Daoy (cell line): Measurements from ENCODE around the gene RPS6KA2. TPM values are rescaled to one million over a fixed set of nuclear protein-coding genes. Genes with fewer than 3 reads are reported as not detected.
A peak's percentile ranks its signal among the peaks of the same experiment; 100 is the strongest.

ENCODE experiments used
- DNase-seq: peaks from one replicate; pipeline ENCODE4 v3.0.0-alpha.2; 2015; ENCODE audit warnings: low read depth
- total RNA-seq: library from RNA; depleted of rRNA; stranded (reverse); fragments of >200 nt; shearing (Covaris generic); gene quantifications from 2 replicates; pipeline ENCODE4 v1.2.3, GENCODE V29; 2014

Gene RPS6KA2
- total RNA-seq, 1 experiment from 2014 or later = 5.5 TPM

DNA sequence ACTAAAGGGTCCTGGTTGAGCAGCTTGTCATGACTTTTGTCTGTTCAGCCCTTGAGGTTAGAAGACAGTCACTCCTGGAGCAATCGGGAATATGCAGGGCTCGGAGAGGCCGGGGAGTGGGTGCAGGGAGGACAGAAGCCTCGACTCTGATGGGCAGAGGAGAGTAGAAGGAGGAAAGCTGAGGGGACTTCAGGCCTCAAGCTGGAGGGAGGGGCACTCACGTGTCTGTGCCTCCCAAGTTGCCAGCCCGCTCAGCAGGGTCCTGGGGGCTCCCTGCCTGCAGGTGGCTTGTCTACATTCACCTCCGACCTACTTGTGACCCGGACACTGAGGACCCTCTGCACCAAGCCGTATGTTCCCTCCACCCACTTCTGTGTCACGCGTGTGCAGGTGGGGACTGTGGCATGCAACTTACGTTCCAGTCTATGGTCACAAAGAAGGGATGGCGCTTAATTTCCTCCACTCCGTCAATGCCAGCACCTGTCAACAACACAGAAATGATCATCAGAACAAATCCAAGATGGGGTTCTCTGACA is 157.6 kb downstream of the RPS6KA2 start:
- no peak for DNase-seq

DNA sequence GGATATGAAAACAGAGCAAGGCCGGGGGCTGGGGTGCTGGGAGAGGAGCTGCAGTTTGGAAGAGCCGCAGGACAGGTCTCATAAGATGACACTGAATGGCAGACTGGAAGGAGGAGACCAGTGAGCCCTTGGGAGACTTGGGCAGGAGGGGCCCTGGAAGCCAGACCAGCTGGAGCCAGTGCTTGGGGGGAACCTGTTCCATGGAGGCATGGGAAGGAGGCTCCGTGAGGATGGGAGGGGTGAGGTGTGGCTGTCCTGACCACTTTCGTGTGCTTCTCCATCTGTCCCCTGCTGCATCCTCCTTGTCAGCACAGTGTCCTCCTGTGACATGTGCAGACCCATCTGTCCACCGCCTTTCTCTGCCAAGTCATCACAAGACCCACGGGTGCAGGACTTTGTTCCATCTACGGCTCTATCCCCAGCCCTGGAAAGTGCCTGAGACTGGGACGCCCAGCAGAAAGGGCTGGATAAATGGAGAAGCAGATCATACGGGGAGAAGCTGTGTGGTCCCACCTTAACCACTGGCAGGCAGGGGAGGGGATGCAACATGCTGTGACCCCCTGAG is 159.5 kb downstream of the RPS6KA2 start:
- no peak for DNase-seq

DNA sequence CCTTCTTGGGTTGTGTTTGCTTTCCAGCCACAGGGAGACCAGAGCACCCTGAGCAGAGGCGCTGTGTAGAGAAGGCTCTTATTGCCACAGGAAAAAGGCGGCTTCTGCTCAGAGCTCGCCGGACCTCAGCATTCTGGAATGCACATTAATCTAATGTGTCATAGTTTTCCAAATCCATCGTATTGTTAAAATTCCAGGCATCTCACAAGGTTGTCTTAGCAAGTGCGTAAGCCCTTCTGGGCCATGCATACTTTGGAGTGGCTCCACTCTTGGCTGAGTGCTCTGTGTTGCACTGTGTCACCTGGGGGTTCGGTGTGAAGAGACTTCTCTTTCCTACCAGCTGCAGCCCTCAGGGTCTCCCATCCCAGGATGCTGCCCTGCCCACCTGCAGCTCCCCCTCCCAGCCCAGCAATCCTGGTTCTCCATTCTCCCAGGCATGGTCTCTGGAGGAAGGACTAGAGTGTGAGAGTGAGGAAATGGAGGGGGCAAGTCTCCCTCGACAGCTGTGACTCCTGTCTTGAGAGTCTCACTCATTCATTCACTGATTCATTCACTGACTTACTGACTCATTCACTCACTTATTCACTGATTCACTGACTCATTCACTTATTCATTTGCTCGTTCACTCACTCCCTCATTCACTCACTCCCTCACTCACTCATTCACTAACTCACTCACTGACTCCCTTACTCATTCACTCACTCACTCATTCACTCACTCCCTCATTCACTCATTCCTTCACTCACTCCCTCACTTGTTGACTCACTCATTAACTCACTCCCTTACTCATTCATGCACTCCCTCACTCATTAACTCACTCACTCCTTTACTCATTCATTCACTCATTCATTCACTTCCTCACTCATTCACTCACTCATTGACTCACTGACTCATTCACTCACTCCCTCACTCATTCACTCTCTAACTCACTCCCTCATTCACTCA is 160.6 kb downstream of the RPS6KA2 start:
- peak; percentile 14 for DNase-seq

DNA sequence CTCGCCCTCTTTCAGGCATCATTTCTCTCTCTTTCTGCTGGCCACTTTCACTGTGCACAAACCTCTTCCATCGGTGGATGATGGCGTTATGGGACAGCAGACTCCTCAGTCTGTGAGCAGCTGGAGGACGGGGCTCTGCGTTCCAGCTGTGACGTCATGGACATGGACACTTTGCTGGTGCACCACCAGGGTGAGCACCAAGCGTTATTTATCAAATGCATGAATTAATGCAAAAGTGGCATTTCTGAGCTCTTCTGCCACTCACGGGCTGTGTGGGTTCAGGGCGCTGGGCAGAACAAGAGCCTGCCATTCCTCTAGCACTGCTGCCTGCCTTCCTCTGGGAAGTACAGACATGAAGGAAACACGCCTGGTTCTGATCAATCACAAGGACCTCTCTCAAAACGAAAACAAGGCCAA is 161.4 kb downstream of the RPS6KA2 start:
- no peak for DNase-seq

DNA sequence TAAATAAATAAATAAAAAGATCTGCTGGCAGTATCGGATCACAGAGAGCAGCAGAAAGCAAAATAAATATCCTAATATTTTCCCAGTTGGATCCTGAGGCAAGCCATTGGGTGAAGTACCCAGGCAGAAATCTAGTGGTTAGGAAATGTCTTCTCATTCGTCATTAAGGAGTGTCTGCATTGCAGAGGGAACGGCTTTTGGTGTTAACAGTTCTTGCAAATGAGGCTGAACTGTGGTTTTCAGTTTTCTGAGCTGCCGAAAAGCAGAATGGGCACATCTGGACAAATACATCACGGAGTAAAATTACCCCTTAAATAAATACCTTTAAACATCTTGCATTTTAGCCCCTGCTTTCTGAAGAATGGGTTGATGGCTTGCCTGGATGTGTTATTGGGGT is 162.1 kb downstream of the RPS6KA2 start:
- no peak for DNase-seq

DNA sequence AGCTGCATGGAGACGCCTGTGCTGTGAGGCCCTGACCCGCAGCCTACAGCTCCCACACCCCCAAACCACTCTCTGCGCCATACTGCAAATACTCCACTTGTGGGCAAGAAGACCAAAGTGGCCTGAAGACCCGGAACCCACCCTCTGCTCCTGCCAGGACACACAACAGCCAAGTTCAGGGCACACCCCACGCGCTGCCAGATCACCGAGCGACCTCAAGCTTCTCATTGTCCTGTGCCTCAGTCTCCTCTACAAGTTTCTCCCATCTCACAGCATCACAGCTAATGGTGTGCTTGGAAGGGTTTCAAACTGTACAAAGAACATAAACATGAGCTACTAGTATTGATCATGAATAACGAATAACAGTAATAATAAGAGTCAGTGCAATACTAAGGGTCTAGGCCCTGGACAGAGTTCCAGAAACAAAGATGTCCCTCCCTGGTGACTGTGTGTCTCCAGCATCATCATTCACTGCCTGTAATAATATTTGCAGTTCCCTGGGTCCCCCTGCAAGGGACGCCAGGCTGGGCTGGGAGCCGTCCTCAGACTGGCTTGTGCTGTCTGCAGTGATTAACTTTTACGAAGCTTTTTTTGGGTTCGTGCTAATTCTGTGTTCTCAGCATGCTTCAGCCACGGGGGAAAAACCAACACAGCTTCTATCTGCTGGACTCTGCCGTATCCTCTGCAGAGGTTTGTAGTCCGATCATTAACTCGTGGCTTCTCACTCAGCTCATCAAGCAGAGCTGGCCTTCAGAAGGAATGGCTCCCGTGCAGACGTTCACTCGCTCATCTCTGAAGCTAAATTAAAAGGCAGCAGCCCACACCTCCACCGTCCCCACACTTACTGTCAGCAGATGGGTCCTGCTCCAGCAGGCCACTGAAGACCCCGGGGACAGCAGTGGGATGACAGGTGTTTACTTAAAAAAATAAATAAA is 162.7 kb downstream of the RPS6KA2 start:
- no peak for DNase-seq

DNA sequence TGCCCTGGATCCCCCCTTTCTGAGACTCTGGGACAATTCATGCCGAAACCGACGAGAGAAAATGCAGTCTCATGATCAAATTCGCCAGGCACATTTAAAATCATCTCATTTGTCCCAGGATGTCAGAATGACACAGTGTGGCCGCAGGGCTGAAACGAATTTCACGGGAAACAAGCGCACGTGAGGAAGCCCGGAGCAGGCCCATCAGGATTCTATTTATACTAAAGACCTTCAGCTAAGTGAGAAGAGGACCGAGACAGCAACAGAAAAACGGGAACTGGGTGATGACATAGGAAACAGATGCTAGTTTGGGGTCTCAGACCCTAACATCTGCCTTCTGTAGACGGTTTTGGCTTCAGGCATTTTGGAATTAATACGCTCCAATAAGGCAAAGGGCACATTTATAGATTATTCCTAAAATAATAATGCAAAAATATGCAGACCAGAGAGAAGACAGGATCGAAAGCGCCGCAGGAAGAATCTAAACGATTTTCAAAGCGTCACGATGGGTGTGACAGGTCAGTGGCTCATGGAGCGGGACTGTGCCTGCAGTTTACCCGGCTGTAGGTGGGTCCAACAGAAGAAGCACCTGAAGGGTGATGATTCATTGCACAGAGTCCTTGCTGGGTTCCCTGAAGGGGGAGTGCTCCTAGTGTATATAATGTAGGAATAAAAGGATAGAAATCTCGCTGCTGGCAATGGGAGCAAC is 163.5 kb downstream of the RPS6KA2 start:
- no peak for DNase-seq

DNA sequence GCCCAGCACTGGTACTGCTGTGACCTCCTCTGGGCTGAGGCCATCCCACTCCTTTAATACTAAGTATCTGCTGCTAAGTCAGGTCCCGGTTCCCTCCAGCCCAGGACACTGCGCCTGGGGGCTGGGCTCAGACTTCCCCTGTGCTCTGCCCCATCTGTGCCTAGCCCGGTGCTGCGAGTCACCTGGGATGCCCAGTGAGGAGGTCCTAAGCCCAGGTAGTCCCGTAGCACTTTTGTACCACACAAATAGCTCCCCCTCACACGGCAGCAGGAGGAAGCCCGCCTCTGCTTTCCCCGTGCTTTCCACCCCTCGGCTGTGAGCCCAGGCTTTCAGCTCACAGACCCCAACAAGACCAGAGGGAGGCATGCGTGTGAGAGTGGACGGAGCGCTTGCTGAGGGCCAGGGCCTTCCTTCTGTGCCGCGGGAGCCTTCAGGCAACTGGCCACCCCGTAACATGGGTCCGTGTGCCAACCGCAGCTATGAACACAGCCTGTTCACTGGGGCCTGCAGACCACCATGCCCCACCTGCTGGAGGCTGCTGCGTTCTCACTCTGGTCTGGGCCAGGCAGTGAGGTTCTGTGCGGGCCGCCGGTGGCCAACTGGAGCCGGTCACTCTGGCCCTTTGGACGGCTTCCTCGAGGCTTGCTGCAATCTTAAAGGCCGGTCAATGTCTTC is 164.5 kb downstream of the RPS6KA2 start:
- no peak for DNase-seq

DNA sequence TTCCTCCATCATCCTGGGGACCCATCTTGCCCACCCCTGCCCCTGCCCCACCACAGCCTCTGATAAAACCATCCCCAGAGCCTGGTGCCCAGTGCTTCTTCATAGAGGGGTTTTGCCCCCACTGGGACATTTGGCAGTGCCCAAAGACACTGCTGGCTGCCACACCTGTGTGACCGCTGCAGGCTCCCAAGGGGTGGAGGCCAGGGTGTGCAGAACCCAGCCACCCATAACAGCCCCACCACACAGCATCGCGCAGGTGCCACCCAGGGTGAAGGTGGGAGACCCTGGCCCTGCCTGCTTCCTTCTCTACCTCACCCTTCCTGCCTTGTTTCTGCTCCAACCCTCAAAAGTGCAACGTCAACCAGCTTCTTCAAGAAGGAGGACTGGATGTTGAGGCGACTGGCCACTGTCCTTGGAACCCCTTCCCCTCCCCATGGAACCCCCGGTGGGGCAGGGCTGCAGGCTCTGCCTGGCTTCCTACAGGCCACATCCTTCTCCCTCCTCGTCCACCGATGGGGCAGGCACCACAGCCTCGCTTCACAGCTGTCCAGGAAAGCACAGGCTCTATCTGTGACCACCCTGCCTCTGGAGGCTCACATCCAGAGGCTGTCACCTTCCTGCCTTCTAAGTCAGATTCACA is 165.1 kb downstream of the RPS6KA2 start:
- no peak for DNase-seq

DNA sequence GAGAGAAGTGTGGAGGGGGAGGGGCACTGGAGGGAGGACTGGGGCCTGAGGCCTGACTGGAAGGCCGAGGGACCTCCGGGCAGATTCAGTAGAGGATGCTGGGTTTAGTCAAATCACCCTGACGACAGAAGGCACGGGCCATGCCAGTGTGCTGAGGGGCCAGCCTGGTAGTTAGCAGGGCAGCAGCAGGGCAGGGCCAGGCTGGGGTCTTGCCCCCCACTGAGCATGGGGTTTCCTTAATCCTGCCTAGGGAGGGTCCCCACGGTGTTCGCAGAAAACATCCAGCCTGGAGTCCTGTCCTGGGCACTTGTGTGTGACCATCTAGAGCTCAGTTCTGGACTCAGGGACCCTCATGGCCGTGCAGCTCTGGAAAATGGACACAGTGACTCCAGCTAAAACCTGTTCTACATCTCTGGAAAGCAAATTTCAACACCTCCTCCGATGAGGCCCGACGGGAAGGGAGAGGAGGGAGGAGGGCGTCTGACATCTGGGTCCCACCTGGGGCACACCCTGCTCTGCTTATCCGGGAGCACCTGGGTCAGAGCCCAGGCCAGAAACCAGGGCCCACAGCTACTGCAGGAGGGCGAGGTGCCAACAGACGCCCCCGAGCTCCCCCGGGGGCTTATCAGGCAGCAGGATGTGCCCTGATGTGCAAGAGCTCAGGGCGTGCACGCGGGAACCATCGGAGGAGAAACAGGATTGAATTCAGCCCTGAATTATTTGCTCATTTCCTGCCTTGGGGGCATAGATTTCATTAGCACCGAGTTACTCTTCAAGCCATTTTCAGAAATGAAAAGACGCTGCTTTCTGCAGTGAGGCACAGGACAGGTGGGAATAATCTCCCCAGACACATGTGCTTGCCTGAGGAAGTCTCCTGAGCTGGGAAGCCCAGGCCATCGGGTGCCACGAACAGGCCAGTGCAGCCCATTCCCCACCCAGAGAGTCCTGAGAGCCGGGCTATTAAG is 166.3 kb downstream of the RPS6KA2 start:
- DNase-seq = peak; percentile 20

DNA sequence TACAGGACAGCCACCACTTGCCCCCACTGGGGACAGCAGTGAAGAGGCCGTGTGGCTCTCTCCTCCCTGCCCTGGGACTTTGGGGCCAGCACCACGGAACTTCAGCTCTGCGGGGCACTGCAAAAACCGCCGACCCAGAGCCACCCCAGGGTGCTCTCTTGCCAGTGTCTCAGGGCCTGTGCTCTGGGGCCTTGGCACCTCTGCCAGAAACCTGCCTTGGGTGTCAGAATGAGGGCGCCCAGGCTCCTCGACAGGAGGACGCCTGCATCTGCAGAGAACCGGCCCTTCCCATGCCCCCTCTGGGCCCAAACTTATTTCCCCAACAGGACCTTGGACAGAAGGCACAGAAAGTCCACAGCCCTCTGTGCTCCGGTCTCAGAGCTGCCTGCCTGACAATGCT is 167.1 kb downstream of the RPS6KA2 start:
- DNase-seq = no peak

DNA sequence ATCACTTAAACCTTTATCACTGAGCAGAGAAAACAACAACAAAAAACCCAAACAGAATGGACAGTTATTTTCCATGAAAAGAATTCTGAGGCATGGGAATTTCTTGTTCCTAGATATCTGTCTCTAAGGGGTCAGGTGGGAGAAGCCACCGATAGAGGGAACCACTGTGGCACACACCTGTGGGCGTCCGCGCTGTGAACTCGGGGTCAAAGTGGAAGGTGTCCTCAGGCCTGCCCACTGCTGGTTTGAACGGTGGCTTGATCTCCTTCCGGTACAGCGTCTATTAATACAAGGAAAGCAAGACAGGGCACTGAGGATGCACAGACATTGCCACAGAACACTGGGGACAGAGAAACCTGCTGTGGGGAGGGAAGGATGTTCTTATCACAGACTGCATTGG is 167.8 kb downstream of the RPS6KA2 start:
- DNase-seq = no peak

DNA sequence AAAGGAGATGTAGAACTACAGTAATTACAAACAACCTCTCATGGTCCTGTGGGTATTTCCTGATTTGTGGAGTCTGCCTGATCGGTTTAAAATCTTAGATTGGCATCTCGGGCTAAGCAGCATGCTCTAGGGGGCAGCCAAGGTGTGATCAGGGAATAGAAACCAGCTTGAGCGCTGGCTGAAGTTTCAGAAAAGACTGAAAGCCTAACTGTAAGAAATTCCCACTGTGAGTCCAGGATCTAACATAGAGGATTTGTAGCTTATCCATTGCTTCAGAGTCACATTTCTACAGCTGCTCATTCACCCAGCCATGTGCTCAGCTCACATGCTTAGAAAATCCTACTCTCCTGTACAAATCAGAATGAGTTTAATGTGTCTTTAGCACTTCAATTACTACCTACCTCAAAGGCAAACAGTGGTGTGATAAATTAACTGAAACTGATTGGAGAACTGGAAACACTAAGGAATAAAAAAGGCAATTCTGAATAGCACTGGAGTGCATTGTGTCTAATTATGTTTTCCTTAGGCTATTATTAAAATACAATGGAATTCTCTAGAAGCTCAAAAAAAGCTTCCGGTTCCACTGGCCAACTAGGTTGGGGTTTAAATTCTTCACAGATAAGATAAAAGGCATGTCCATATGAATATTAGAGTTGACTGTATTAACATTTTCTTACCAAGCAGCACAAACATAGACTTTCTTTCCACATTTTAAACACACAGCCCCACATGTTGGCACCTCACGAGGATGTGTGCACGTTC is 170.5 kb downstream of the RPS6KA2 start:
- no peak for DNase-seq

DNA sequence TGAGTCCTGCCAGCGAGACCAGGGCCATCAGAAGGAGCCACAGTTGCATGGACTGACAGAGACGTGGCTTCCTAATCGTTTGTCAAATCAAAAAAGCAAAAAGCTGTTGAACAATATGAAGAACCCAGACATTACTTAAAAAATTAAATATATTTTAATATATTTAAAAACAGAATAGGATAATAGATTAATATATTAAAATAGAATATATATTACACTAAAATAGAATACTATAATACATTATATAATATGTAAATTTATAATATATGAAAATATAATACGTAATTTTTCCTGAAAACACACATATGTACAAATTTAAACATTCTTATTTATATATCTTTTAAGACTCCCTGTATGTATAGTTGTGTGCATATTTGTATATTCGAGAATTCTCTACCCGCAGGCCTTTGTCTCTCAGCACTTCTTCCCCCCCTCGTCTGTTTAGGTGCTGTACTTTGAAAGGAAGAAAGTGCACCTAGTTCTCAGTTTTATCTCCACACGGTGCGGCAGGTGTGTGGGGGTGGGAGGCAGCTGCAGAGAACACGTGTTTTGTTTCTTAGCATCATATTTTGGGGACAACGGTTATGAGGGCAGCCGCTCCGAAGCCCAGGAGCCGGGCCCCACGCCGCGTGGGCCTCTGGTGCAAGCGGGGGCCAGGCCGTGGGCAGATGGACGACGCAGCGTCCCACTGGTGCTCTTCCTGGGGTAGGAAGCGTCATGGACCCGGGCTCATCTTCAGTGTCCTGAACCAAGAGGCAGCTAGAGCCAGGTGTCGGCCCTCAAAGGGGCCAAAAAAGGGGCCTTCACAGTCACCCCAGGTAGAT is 172.1 kb downstream of the RPS6KA2 start:
- no peak for DNase-seq

DNA sequence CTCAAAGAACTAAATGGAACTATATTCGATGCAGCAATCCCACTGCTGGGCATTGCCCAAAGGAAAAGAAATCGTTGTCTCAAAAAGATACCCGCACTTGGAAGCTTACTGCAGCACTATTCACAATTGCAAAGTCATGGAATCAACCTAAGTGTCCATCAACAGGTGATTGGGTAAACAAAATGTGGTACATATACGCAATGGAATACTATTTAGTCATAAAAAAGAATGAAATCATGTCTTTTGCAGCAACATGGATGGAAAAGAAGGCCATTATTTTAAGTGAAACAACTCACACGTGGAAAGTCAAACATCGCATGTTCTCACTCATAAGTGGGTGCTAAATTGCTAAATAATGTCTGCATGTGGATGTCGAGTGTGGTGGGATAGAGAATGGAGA is 173.4 kb downstream of the RPS6KA2 start:
- no peak for DNase-seq

DNA sequence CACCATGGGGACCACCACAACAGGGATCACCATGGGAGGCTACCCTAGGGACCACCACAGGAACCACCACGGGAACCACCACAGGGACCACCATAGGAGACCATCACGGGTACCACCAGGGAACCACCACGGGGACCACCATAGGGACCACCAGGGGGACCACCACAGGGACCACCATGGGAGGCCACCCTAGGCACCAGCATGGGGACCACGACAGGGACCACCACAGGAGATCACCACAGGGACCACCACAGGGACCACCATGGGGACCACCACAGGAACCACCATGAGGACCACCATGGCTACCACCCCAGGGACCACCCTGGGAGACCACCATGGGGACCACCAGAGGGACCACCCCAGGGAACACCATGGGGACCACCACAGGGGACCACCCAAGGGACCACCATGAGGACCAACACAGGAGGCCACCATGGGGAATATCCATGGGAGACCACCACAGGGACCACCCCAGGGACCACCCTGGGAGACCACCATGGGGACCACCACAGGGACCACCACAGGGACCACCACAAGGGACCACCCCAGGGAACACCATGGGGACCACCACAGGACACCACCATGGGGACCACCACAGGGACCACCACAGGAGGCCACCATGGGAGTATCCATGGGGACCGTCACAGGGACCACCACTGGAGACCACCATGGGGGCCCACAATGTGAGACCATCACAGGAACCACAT is 176.7 kb downstream of the RPS6KA2 start:
- DNase-seq = no peak

DNA sequence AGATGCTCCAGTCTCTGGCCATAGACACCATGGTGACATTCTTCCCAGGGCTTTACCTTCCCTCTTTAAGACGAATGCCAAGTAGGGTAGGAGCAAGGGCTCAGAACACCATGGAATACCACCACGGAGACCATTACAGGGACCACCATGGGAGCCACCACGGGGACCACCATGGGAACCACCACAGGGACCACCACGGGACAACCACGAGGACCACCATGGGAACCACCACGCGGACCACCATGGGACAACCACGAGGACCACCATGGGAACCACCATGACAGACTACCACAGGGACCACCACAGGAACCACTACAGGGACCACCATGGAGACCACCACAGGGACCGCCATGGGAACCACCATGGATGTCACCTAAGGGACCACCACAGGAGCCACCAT is 177.4 kb downstream of the RPS6KA2 start:
- DNase-seq = no peak
